Activated T-helper 1 cell treated with anti-CD3 and anti-CD28 coated beads, Interleukin-2, amount 50 U/mL, for 16 hours (primary cell): ENCODE data around the gene TRIM44.

Source experiments
- DNase-seq, 2 donors: peaks; one replicate each; pipeline ENCODE4 v3.0.0-alpha.2; 2020; ENCODE audit warnings: low read depth in 1 of 2, low spot score in 1 of 2

The TRIM44 gene

GRCh38 chr11:35662649-35663407 is at the start of gene TRIM44:
TSS of gene TRIM44 (plus strand) at chr11:35662775. CDS start at chr11:35663112, 337 bp downstream.
- peak; percentile 56 to 72 for DNase-seq

DNA sequence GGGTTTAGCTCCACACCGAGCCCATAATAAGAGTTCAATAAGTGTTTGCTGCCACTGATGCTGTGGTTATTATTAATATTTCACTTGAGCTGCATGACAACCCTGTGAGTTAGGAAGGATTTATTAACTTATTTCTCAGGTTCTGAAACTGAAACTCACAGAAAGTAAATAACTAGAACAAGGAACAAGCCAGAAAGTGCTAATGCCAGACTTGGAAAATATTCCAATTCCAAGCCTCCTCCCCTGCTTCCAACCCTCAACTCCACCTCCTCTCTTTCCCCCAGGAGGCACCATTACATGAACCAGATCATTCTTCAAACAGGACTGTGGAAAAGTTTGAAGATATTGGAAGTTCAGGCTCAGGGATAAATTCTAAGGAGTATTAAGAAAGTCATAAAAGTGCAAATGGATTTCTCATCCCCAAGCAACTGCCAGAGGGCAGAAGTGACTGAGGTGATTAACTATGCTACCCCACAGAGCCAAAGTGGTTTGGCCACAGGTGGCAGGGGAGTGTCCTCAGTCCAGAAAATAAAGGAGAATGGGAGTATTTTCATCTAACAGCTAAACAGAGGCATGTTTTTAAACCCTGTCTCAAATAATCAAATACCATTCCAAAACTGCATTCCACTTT is 47.5 kb upstream of the TRIM44 start:
- no peak for DNase-seq

DNA sequence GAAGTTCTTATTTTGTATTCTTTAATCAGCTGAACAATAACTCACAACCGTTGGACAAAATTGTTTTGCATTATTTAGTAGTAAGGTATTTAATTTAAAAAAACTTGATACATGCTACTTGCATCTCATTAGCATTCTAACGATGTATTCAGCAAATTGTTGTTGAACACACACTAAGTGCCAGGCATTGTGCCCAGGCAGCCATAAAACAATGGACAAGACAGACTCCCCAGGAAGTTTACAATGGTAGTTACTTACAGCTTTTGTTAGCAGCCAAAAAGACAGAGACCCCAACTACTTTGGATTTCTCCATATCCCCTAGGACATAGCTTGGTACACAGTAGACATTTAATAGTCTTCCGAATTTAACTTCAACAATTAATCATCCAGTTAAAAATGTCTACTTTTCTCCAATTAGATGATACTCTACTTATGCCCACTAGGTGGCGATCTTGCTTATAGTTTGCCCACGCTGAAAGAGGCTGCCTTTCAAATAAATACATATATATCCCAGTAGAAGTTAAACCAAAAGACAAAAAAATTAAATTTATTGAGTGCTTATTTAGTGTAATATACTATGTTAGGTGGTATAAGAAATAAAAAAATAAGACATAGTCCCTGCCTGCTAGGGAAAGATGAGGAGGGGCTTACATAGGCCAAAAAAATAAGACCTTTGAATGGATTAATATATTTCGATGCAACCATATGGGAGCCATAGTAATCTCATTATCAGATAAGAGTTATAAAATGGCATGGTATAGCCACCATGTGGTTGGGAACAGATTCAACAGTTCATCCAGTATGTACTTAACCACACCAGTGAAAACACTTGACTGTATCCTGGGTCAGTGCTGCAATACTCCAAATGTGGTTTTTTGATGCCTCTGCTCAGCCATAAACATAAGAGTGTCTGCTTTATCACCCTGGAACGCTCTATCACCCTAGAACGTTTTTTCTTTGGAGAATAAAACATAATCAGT is 46.4 kb upstream of the TRIM44 start:
- no peak for DNase-seq

DNA sequence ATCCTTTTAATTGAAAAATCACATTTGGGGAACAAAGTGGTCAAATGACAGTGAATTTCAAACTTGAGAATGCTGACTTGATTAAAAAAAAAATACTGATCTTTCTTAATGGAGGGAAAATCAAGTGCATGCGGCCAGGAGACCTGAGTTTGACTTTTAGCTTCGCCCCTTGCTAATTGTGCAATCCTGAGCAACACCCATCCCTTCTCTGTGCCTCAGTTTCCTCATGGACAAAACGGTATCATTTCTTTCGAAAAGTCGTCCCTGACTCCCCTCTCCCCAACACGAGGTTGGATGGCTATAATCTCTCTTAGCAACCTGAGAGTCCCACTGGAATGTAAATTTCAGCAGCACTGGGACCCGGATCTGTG is 45.3 kb upstream of the TRIM44 start:
- DNase-seq: no peak

GRCh38 chr11:35617687-35618496 is 44.7 kb upstream of the TRIM44 start, which contains the start of gene FJX1:
TSS of gene FJX1 (plus strand) at chr11:35618460. CDS start at chr11:35618637, 177 bp downstream.
- DNase-seq: no peak

GRCh38 chr11:35618497-35619115 is 44.0 kb upstream of the TRIM44 start:
- no peak for DNase-seq

GRCh38 chr11:35619116-35619854 is 43.3 kb upstream of the TRIM44 start:
- no peak for DNase-seq

- DNase-seq: no peak
Measured at GRCh38 chr11:35619855-35620640, 42.5 kb upstream of the TRIM44 start.

DNA sequence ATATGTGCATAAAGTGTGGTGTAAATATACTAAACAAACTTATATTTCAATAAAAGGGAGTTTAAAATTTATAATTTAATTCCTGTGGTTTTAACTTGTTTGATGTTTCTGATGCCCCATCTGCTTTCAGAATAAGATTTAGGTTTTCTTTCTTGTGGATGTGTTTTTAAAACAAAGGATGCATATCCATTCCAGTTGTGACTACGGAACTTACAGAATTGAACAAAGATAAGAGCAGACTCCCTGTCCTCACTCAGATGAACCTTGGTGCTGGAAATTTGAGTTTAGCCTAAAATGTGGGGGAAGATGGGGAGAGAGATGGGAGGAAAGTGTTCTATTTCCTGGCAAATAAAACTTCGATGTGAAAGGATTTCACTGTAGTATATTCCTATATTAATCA is 41.8 kb upstream of the TRIM44 start:
- no peak for DNase-seq

DNA sequence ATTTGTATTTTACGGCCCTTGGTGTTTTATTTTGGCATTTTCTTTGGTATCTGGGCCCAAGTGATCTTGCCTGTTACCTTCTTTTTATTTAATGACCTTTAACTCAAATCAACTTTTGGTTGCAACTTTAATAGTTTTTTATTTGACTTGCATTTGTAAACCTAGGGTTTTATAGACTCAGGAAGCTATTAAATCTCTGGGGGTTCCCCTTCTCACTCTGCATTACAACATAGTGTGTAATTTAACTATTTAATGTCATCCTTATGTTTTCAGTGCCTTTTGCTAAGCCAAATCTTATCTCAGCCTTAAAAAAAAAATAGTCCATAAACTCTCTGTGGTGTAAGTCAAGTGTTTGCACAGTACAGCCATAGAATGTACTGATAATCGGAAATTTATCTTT is 41.0 kb upstream of the TRIM44 start:
- DNase-seq: no peak

DNA sequence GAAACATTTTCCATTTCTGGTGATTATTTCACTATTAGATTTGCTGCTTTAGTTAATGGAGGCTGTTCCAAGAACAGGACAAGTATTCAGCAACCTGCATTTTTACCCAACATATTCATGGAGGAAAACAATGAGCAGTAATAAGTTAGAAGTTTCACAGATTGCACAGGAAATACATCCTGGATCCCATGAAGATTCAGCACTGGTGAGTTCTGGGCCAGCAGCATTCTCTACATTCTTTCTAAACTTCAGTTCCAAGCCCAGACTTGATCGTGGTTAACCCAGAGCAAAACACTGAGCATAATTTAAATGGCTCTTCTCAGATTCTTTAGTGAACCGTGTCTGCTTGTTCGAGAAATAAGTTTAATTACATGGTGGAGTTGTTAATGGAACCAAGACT is 40.5 kb upstream of the TRIM44 start:
- DNase-seq: no peak

DNA sequence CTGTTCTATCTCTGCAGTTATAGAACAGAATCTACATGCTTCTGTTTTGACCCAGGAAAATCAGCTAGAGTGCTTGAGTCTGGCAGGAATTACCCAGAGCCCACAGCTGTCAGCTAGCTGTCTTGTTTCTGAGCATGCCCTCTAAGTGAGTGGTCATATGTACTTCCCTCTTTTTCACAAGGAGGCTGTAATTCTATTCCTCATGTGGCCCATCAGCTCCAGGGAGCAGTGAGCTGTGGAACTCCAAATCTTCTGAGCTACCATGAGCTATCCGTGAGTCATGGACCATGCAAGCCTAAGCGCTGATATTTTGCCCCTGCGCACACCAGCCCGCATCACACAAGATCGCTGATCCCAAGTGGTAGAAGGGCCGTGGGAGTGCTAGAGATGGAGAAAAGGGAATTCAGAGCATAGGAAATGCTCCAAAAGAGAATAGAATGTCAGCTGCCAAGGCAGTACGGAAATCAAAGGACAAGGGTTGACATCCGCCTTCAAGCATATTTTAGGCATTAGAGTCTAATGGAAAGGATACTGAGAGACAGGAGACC is 38.9 kb upstream of the TRIM44 start:
- no peak for DNase-seq

DNA sequence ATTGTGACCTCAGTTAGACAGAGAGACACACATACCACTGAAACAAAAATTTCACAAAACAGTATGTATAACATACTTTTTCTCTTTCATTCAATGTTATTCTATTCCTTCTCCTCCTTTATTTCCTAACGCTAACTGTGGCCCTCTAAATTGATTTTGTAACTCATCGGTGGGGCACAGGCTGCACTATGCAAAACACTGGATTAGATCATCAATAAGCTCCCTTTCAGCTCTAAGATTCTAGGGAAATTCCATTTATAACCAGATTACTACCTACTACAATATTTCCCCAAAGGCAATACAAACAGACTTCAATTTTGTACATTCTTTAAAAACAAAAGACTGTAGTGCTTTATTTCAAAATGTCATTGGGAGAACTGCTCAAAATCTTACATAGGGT is 38.3 kb upstream of the TRIM44 start:
- DNase-seq: no peak

DNA sequence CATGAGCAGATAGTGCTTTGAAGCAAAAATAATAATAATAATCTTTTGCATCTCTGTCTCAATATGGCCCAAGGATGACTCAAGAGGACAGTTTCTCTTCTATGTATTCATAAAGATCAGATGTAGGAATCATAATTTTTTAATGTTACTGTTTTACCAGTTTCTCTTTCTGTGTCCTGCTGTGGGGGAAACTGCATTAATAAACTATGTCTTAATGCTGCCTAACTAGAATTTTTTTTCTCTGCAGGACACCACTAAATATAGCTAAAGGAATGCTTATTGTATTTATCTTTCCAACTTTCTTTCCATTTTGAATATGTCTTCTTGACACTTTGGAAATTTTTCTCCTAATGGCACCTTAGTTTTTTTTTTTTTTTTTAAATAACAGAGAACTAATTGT is 37.8 kb upstream of the TRIM44 start:
- DNase-seq: no peak

GRCh38 chr11:35626501-35626900 is 36.1 kb upstream of the TRIM44 start:
- DNase-seq: no peak

GRCh38 chr11:35629511-35629910 is 33.1 kb upstream of the TRIM44 start:
- DNase-seq: no peak

- DNase-seq: no peak
Measured at GRCh38 chr11:35629914-35630313, 32.7 kb upstream of the TRIM44 start.

GRCh38 chr11:35631891-35632290 is 30.7 kb upstream of the TRIM44 start:
- DNase-seq: no peak

DNA sequence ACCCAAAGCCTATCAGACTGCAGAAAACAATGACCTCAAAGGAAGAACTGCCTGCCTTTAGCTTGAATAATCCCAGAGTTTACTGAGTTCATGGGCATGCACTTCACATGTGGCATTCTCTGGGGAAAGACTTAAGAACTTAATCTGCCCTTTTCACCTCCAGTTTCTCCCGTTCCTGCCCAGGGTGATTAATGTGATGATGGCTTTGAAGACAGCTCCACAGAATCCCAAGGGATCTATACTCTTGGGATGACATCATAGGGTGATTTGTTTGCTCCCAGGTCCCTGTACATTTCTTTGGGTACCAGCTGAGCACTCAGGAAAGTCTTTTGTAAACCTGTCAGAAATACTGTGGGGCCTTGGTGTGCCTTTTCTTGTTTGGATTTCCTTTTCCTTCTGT is 30.3 kb upstream of the TRIM44 start:
- no peak for DNase-seq
